GM12878 (cell line): ENCODE data around the gene YDJC. TPM values are rescaled to one million over a fixed set of nuclear protein-coding genes. Genes with fewer than 3 reads are reported as not detected.

Experiments
- ATAC-seq: fragments of 200-7000 bp; cut with Tn5 transposase; 3 replicates; pipeline ENCODE4 v1.9.1; 2020; ENCODE audit warnings: mild to moderate bottlenecking, moderate library complexity
- BruUV-seq: library from RNA; stranded (reverse); fragments of 400-500 nt; replicated peaks from 2 replicates; lab custom pipeline; 2021; lab: Mats Ljungman, UMichigan
- CTCF ChIA-PET: fragments of 300-600 bp; sonication (Branson Sonifier 250); formaldehyde crosslinking; extraction: SDS; loops from one replicate; lab custom pipeline; 2021; ENCODE audit warnings: inconsistent platforms; lab: Yijun Ruan, JAX
- POLR2A ChIA-PET: fragments of 350-600 bp; formaldehyde crosslinking; extraction: SDS; loops from one replicate; lab custom pipeline; 2021; ENCODE audit warnings: inconsistent platforms; lab: Charles Lee
- RAD21 ChIA-PET: fragments of 300-600 bp; sonication (Branson Sonifier 250); formaldehyde crosslinking; loops from one replicate; lab custom pipeline; 2023; ENCODE audit warnings: antibody characterized with exemption; ENCODE audit not compliant: unreplicated experiment; lab: Charles Lee
- SMC1A ChIA-PET: fragments of 300-600 bp; sonication (Branson Sonifier 250); formaldehyde crosslinking; loops from one replicate; lab custom pipeline; 2023; ENCODE audit not compliant: unreplicated experiment, uncharacterized antibody; lab: Charles Lee
- DNase-seq: peaks from one replicate; pipeline ENCODE4 v3.0.0-alpha.2; 2011; ENCODE audit warnings: low read depth, low spot score
- FAIRE-seq: peaks from 3 replicates; lab custom pipeline; 2011; peaks lifted over from hg19 to GRCh38; lab: Jason Lieb, UNC
- H2AFZ ChIP-seq: 2 replicates; pipeline ENCODE4 v1.6.0; 2011; ENCODE audit warnings: low read depth, low read length, control low read depth; ENCODE audit not compliant: control insufficient read depth
- H3K27ac ChIP-seq: 2 replicates; pipeline ENCODE4 v1.5.1; 2011; ENCODE audit warnings: control low read depth; ENCODE audit not compliant: control insufficient read depth, insufficient read depth
- H3K27me3 ChIP-seq, 2 experiments: replicated peaks in 1 of 2; 2 replicates each; pipeline versions ENCODE4 v1.6.0 to v1.6.1; 2011; ENCODE audit warnings: low read length in 1 of 2; ENCODE audit not compliant: control insufficient read depth in 2 of 2, insufficient read depth in 2 of 2
- H3K36me3 ChIP-seq, 2 experiments: 2 replicates each; pipeline ENCODE4 v1.5.1; 2011; ENCODE audit warnings: low read length in 1 of 2; ENCODE audit not compliant: control insufficient read depth in 2 of 2, insufficient read depth in 2 of 2
- H3K4me1 ChIP-seq: 2 replicates; pipeline ENCODE4 v1.6.1; 2011; ENCODE audit warnings: mild to moderate bottlenecking, low read length, moderate library complexity, mixed read lengths; ENCODE audit not compliant: control insufficient read depth, insufficient read depth
- H3K4me2 ChIP-seq: 2 replicates; pipeline ENCODE4 v1.6.0; 2011; ENCODE audit warnings: control low read depth; ENCODE audit not compliant: control insufficient read depth, insufficient read depth
- H3K4me3 ChIP-seq: fragments of 200-600 bp; sonication (generic); 2 replicates; pipeline ENCODE4 v1.5.1; 2016
- H3K79me2 ChIP-seq: 2 replicates; pipeline ENCODE4 v1.6.0; 2011; ENCODE audit warnings: low read length; ENCODE audit not compliant: control insufficient read depth, insufficient read depth
- H3K9ac ChIP-seq: 2 replicates; pipeline ENCODE4 v1.8.0; 2011; ENCODE audit warnings: low read length, control low read depth, mixed read lengths; ENCODE audit not compliant: control insufficient read depth, insufficient read depth
- H3K9me3 ChIP-seq: replicated peaks from 3 replicates; pipeline ENCODE4 v1.5.1; 2011; ENCODE audit warnings: mild to moderate bottlenecking, low read length; ENCODE audit not compliant: control insufficient read depth, insufficient read depth
- H4K20me1 ChIP-seq: 2 replicates; pipeline ENCODE4 v1.6.0; 2011; ENCODE audit not compliant: control insufficient read depth, insufficient read depth
- BACH1 ChIP-seq: fragments of 450-650 bp; IDR thresholded peaks from 2 replicates; pipeline ENCODE4 v1.6.1; 2017; ENCODE audit warnings: mild to moderate bottlenecking, borderline replicate concordance
- BHLHE40 ChIP-seq, 2 experiments: fragments of 450-650 bp in 1 of 2; IDR thresholded peaks; 2 replicates each; pipeline ENCODE4 v1.6.1; 2011 to 2017; ENCODE audit warnings: low read depth in 2 of 2, borderline replicate concordance in 1 of 2, improper control_type of control experiment in 1 of 2, low read length in 1 of 2, mild to moderate bottlenecking in 1 of 2
- E2F8 ChIP-seq: fragments of 450-650 bp; IDR thresholded peaks from 2 replicates; pipeline ENCODE4 v1.6.1; 2018; ENCODE audit warnings: mild to moderate bottlenecking, low read depth, moderate library complexity; ENCODE audit not compliant: partially characterized antibody
- HSF1 ChIP-seq: fragments of 150-350 bp; IDR thresholded peaks from 2 replicates; pipeline ENCODE4 v1.6.1; 2014; ENCODE audit warnings: mild to moderate bottlenecking, low read depth, low read length
- IRF3 ChIP-seq: fragments of 450-650 bp; IDR thresholded peaks from 2 replicates; pipeline ENCODE4 v1.6.1; 2014; ENCODE audit warnings: mild to moderate bottlenecking
- KLF5 ChIP-seq: fragments of 450-650 bp; IDR thresholded peaks from 2 replicates; pipeline ENCODE4 v1.6.1; 2014; ENCODE audit warnings: mild to moderate bottlenecking; ENCODE audit not compliant: partially characterized antibody
- MEF2B ChIP-seq: fragments of 450-650 bp; IDR thresholded peaks from 2 replicates; pipeline ENCODE4 v1.6.1; 2018; ENCODE audit warnings: mild to moderate bottlenecking, moderate library complexity; ENCODE audit not compliant: partially characterized antibody, poor library complexity, severe bottlenecking
- NFXL1 ChIP-seq: fragments of 450-650 bp; IDR thresholded peaks from 2 replicates; pipeline ENCODE4 v1.6.1; 2017; ENCODE audit warnings: antibody characterized with exemption, mild to moderate bottlenecking, borderline replicate concordance
- PML ChIP-seq: IDR thresholded peaks from 2 replicates; pipeline ENCODE4 v1.6.1; 2012; ENCODE audit warnings: low read length, inconsistent platforms
- RUNX3 ChIP-seq: IDR thresholded peaks from 2 replicates; pipeline ENCODE4 v1.6.1; 2012; ENCODE audit warnings: low read length, inconsistent platforms
- SIN3A ChIP-seq: IDR thresholded peaks from 2 replicates; pipeline ENCODE4 v1.6.1; 2012; ENCODE audit warnings: low read depth, low read length, improper control_type of control experiment
- SIX5 ChIP-seq: IDR thresholded peaks from 2 replicates; pipeline ENCODE4 v1.6.1; 2011; ENCODE audit warnings: mild to moderate bottlenecking, low read depth, low read length, moderate library complexity; ENCODE audit not compliant: severe bottlenecking
- USF2 ChIP-seq: IDR thresholded peaks from 2 replicates; pipeline ENCODE4 v1.6.1; 2011; ENCODE audit warnings: low read depth, low read length, improper control_type of control experiment, borderline replicate concordance
- ZBTB33 ChIP-seq: fragments of 450-650 bp; IDR thresholded peaks from 2 replicates; pipeline ENCODE4 v1.6.1; 2017; ENCODE audit warnings: mild to moderate bottlenecking
- ZNF274 ChIP-seq: IDR thresholded peaks from one replicate; pipeline ENCODE4 v1.8.0; 2011; ENCODE audit not compliant: insufficient read length, insufficient read depth
- ZZZ3 ChIP-seq: IDR thresholded peaks from 2 replicates; pipeline ENCODE4 v1.6.1; 2011; ENCODE audit warnings: low read depth; ENCODE audit not compliant: control insufficient read depth, insufficient read length
- WGBS: methylation state at CpG from one replicate; pipeline ENCODE4 v1.1.6; 2016; ENCODE audit warnings: low lambda C conversion rate; ENCODE audit not compliant: insufficient replicate concordance, insufficient coverage; ENCODE audit errors: missing lambda C conversion rate; 5-methylcytosine and 5-hydroxymethylcytosine counted together
- in situ Hi-C: fragments of 300-500 bp; cut with MboI; formaldehyde crosslinking; loops from 9 replicates; pipeline ENCODE4 v1.14.3; 2018; ENCODE audit warnings: mixed read lengths
- intact Hi-C: fragments of 100-400 bp; cut with micrococcal nuclease; formaldehyde crosslinking; loops from one replicate; pipeline ENCODE4 v1.14.2; 2022; ENCODE audit not compliant: unreplicated experiment
- polyA plus RNA-seq, 11 experiments: library from polyadenylated mRNA; depleted of rRNA in 4 of 11; unstranded in 6 of 11; stranded (reverse) in 5 of 11; fragments of >200 nt; fragmentation: Nextera tagmentation in 4 of 11; fragmentation: Illumina TruSeq in 1 of 11; extraction: Ambion mirVana in 4 of 11; extraction: Trizol in 1 of 11; gene quantifications; 1 replicate in 1 of 11; 2 replicates in 10 of 11; pipeline versions ENCODE4 v1.2.1 to v1.2.3, GENCODE V29; 2011 to 2016; ENCODE audit warnings: inconsistent platforms in 2 of 11, missing spikeins in 2 of 11, low read depth in 1 of 11
- total RNA-seq, 4 experiments: library from RNA; depleted of rRNA in 3 of 4; stranded (reverse); fragments of >200 nt in 3 of 4; fragmentation: Illumina TruSeq in 1 of 4; extraction: Trizol in 1 of 4; gene quantifications; 2 replicates each; pipeline versions ENCODE4 v1.2.1 to v1.2.3, GENCODE V29; 2013 to 2021

YDJC gene
- total and polyA plus RNA-seq, 10 of the 15 experiments (the other 5 are each of a cell fraction or from before 2014, with no cell fraction given) = 1.00 to 77.6 (median 38.4) TPM

GRCh38 chr22:21666786-21667185, 37.0 kb upstream of the YDJC start:
- H4K20me1 ChIP-seq = no peaks in the 10 kb centered on the region
- intact Hi-C loops = no loop called here
- H3K27ac ChIP-seq = no peak overlapping the region; the same call in 1 of the 2 replicates
- peaks cover 15% of the 10 kb centered on the region for H3K79me2 ChIP-seq
- ChIA-PET SMC1A (no interaction called here), RAD21 (no interaction called here), CTCF (interaction anchor here (1.3 kb wide), 1 partner anchor 37 kb away, joined by 9 read pairs; the partner anchor contains the start of gene YDJC), POLR2A (interaction anchor here (0.7 to 2.0 kb wide), 2 partner anchors 20 to 31 kb away, joined by 5 to 8 read pairs; no protein-coding TSS in a partner anchor)
- 50% methylated on average over 15 of the region's 16 CpGs for WGBS
- no peaks in the 10 kb centered on the region for H3K27me3 ChIP-seq
- H2AFZ ChIP-seq = no peak overlapping the region
- FAIRE-seq (peak; percentile 69), ATAC-seq (peak; percentile 7; the same call in 2 of the 3 replicates), DNase-seq (no peak)
- H3K4me1 ChIP-seq = peaks cover 6% of the 10 kb centered on the region; the same call in 1 of the 2 replicates
- peak overlapping the region; percentile 8 for H3K9ac ChIP-seq
- H3K4me3 ChIP-seq = peak overlapping the region; percentile 71
- peak overlapping the region; percentile 66 for H3K4me2 ChIP-seq
- peaks cover 3 to 14% of the 10 kb centered on the region in 2 experiments for H3K36me3 ChIP-seq
- BruUV-seq = no TSS peak
- in situ Hi-C loops = no loop called here
- H3K9me3 ChIP-seq = no peaks in the 10 kb centered on the region
- TF ChIP-seq BHLHE40 (IDR thresholded peaks at IDR 0.05; ENCODE audit: borderline replicate concordance in 1 of 2, low read depth in 2 of 2, low read length in 1 of 2) (no peak), BACH1 (no peak), KLF5 (no peak), HSF1 (no peak), USF2 (no peak), PML (no peak), MEF2B (no peak), E2F8 (no peak), ZBTB33 (no peak), IRF3 (no peak), ZZZ3 (no peak), NFXL1 (no peak), RUNX3 (no peak), SIN3A (no peak), ZNF274 (no peak), SIX5 (no peak)
